Hypothalamus (tissue), 51 donors: ENCODE results near the gene OR6B3.
"Not testable (repeated sequence)": the region's sequence is repeated elsewhere in the genome, so short reads cannot be mapped to it uniquely, and the experiment has no call there.

ENCODE experiments used
- DNase-seq, 51 donors: peaks; one replicate each; lab custom pipeline; 2025; lab: John Stamatoyannopoulos, UW

Gene OR6B3

DNA sequence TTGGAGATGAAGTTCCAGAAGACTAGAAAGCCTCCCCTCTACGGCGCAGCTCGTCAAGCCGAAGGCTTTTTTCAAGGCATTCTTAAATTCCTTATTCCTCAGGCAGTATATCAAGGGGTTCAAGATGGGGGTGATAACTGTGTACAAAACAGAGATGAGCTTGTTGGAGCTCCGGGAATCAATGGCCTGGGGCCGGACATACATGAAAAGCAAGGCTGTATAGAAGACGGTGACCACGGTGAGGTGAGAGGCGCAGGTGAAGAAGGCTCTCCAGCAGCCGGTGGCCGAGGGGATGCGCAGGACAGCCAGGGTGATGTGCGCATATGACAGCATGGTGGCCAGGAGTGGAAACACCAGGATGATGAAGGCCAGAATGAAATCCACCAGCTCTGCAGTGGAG, 8.2 kb downstream of the OR6B3 start:
- no peak for DNase-seq

DNA sequence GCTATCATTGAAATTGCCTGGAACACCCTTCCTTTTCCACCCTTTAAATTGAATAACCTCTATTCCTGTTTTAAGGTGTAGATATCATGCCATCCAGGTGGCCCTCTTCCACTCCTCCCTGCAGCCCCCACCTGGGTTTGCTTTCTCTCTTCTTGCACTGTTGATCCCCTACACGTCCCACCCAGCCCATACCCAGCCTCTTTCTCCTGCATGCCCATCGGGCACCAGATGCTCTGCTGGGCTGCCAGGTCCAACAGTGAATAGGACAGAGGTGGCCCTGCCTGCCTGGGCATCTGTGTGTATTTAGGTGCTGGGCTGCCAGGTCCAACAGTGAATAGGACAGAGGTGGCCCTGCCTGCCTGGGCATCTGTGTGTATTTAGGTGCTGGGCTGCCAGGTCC, 9.2 kb downstream of the OR6B3 start:
- not testable (repeated sequence) for DNase-seq

- DNase-seq, result no peak
Measured at GRCh38 chr2:240043279-240043989, 9.9 kb downstream of the OR6B3 start.

DNA sequence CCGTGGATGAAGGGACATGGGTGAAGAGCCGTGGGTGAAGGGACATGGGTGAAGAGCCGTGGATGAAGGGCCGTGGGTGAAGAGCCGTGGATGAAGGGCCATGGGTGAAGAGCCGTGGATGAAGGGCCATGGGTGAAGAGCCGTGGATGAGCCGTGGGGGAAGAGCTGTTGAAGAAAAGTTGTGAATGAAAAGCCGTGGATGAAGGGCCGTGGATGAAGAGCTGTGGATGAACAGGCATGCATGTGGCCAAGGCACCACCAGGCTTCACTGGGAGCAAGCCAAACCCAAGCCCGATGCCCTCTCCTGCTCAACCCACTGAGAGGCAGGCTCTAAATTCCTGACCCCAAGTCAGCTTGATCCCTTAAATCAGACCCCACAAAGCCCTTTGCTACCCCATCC, 10.6 kb downstream of the OR6B3 start:
- no peak for DNase-seq

GRCh38 chr2:240041363-240041762, 12.0 kb downstream of the OR6B3 start:
- no peak for DNase-seq

DNA sequence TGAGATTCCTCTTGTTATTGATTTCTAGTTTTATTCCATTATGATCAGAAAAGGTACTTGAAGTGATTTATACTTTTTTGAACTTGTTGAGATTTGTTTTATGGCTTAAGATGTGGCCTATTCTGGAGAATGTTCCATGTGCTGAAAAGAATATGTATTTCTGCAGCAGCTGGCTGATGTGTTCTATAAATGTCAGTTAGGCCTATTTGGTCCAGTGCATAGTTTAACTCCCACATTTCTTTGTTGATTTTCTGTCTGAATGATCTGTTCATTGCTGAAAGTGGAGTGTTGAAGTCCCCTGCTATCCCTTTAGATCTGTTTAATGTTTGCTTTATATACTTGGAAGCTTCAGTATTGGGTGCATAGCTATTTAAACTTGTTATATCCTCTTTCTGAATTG, 16.0 kb downstream of the OR6B3 start:
- DNase-seq, result no peak

GRCh38 chr2:240033330-240033678, 20.0 kb downstream of the OR6B3 start:
- DNase-seq, result no peak

GRCh38 chr2:240032406-240033329, 20.7 kb downstream of the OR6B3 start:
- no peak for DNase-seq

GRCh38 chr2:240030379-240031094, 22.8 kb downstream of the OR6B3 start, which contains the start of gene OR6B2:
OR6B2 (minus strand) TSS chr2:240030429; CDS start chr2:240030429, 0 bp downstream.
- no peak for DNase-seq

DNA sequence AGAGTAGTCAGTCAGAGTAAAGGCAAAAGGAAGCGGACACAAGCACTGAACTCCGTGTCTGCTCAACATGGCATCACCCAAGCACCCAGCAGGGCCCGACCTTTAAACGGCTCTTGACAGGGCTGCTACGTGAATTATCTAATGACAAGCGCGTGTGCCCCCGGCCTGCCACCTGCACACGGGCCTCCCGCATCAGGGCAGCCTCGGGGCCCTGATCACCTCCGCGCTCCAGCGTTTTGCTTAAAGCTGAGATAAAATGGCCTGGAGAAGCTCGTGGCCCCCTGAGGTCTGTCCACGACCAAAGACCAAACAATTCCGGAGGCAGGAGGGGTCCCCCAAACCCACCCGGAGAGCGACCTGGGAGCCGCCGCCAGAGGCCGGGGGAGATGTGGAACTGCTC, 28.6 kb downstream of the OR6B3 start:
- peak in 1 of 51 donors; percentile 42 for DNase-seq

DNA sequence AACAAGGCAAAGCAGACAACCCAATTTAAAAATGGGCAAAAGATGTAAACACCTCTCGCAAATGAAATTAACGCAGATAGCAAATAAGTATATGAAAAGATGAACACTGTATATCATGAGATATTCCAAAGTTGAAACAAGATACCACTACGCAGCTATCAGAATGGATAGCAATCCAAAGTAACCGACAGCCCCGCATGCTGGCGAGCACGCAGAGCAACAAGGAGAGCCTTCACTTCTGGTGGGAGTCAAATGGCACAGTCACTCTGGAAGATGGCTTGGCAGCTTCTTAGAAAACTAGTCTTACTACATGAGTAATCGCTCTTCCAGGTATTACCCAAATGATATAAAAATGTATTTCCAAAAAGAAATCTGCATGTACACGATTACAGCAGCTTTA, 29.5 kb downstream of the OR6B3 start:
- no peak for DNase-seq

DNA sequence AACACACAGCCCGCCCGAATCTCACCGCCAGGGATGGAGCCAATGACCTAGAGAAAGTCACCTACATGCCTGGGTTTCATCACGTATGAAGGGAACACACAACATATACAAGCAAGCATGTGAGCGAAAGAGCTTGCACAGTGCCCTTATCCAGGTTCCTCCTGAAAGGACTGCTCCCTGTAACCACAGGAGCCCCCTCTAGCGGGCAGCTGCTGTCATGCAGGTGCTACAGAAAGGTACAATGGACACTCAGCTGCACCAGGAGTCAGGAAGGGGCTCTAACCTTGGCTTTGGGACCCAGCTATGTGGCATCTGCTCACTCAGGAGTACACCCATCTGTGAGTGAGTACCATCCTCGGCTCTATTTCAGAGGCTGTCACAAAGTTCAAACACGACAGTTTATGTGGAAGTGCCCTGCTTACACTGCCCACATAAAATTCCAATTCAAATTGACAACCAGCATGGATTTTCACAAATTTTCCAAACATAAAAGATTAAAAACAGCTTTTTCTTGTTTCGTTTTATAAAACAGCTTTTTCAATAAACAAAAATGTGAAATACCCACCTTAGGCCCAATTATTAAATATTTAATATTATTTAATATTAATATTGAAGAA, 31.7 kb downstream of the OR6B3 start:
- peak in 25 of 51 donors; percentile 10 to 60 (median 24) for DNase-seq

DNA sequence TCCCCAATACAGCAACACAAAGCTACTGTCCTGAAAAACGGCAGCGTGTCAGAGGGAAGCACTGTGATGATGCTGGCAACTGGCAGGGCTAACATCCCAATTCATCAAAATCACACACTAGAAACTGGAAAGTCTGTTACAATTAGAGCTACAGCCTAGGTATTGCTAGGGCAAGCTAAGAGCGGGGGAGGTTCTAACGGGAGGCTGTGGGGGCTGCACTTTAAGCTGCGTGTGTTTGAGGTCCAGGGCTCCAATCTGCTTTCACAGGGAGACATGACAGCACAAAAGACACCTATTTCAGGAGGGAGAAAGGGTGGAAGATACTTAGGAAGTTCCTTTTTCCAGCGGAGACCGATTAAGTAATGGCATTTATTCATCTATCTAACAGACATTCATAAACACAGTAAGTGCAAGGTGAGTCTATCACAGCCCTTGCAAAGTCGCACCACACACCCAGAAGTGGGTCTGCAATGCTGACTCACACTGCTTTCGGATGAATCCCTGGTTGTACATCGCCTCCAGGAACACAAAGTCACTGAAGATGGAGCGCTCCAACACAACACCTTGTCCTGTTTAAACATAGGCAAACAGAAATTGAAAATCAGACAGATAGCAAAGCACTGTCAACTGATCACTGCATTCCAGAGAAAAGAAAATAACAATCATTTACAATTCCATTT, 35.1 kb downstream of the OR6B3 start:
- DNase-seq, result peak in 2 of 51 donors; percentile 6 to 11

GRCh38 chr2:240014327-240014726, 39.0 kb downstream of the OR6B3 start:
- DNase-seq, result no peak

DNA sequence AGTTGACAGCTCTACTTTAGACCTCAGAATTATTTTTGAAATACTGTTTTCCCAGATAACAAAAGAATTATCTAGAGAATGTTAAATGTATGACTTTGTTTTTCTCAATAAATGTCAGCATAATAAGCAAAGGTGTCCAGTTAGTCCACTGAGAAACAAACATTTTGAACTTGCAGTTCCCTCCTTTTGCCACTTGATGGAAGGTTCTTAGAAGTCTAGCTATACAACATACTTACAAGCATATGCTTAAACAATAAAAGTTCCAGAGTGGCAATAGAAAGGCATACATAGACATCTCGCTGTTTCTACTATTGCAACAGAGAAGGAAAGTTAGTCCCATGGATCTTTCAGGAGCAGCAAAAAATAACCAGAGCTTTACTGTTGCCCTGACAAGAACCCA, 40.0 kb downstream of the OR6B3 start:
- no peak for DNase-seq

GRCh38 chr2:240002983-240003382, 50.3 kb downstream of the OR6B3 start:
- DNase-seq, result no peak

- no peak for DNase-seq
Measured at GRCh38 chr2:240000671-240001070, 52.6 kb downstream of the OR6B3 start.

- DNase-seq, result no peak
Measured at GRCh38 chr2:239997686-239998409, 55.5 kb downstream of the OR6B3 start.
